ENCODE measurements around the gene SETD3.

The SETD3 gene

GRCh38 chr14:99460793-99461192 lies 19.9 kb downstream of the SETD3 start:
- DNase-seq (ENCODE audit: low read depth in 2 of 2): no peak

GRCh38 chr14:99459481-99460100 lies 21.1 kb downstream of the SETD3 start:
- DNase-seq (ENCODE audit: low read depth in 2 of 2): no peak

- no peak for DNase-seq (ENCODE audit: low read depth in 2 of 2)
These were observed 26.4 kb downstream of the SETD3 start for GRCh38 chr14:99454246-99454645.

GRCh38 chr14:99452968-99453367 lies 27.7 kb downstream of the SETD3 start:
- DNase-seq (ENCODE audit: low read depth in 2 of 2): no peak

GRCh38 chr14:99451234-99451633 lies 29.4 kb downstream of the SETD3 start:
- no peak for DNase-seq (ENCODE audit: low read depth in 2 of 2)

- no peak for DNase-seq (ENCODE audit: low read depth in 2 of 2)
These were observed 30.4 kb downstream of the SETD3 start for GRCh38 chr14:99450266-99450665.

- no peak for DNase-seq (ENCODE audit: low read depth in 2 of 2)
These were observed 32.9 kb downstream of the SETD3 start for GRCh38 chr14:99447739-99448138.

- no peak for DNase-seq (ENCODE audit: low read depth in 2 of 2)
These were observed 34.7 kb downstream of the SETD3 start for GRCh38 chr14:99445931-99446330.

GRCh38 chr14:99441918-99442317 lies 38.7 kb downstream of the SETD3 start:
- DNase-seq (ENCODE audit: low read depth in 2 of 2): no peak

GRCh38 chr14:99441157-99441870 lies 39.3 kb downstream of the SETD3 start:
- no peak for DNase-seq (ENCODE audit: low read depth in 2 of 2)

- DNase-seq (ENCODE audit: low read depth in 2 of 2): no peak
These were observed 40.4 kb downstream of the SETD3 start for GRCh38 chr14:99440278-99440677.

- no peak for DNase-seq (ENCODE audit: low read depth in 2 of 2)
These were observed 43.0 kb downstream of the SETD3 start for GRCh38 chr14:99437706-99438105.

GRCh38 chr14:99436247-99437180 lies 44.1 kb downstream of the SETD3 start:
- DNase-seq (ENCODE audit: low read depth in 2 of 2): no peak

GRCh38 chr14:99435327-99435726 lies 45.3 kb downstream of the SETD3 start:
- DNase-seq (ENCODE audit: low read depth in 2 of 2): no peak

- no peak for DNase-seq (ENCODE audit: low read depth in 2 of 2)
These were observed 48.2 kb downstream of the SETD3 start for GRCh38 chr14:99432485-99432884.

GRCh38 chr14:99431986-99432385 lies 48.7 kb downstream of the SETD3 start:
- no peak for DNase-seq (ENCODE audit: low read depth in 2 of 2)

- no peak for DNase-seq (ENCODE audit: low read depth in 2 of 2)
These were observed 50.2 kb downstream of the SETD3 start for GRCh38 chr14:99430491-99430890.

GRCh38 chr14:99427632-99428300 lies 52.9 kb downstream of the SETD3 start:
- DNase-seq (ENCODE audit: low read depth in 2 of 2): no peak

GRCh38 chr14:99426813-99427346 lies 53.8 kb downstream of the SETD3 start:
- DNase-seq (ENCODE audit: low read depth in 2 of 2): no peak

GRCh38 chr14:99426265-99426664 lies 54.4 kb downstream of the SETD3 start:
- DNase-seq (ENCODE audit: low read depth in 2 of 2): no peak

- DNase-seq (ENCODE audit: low read depth in 2 of 2): no peak
These were observed 55.4 kb downstream of the SETD3 start for GRCh38 chr14:99425272-99425681.

Measured in stimulated activated CD4-positive, alpha-beta T cell treated with anti-CD3 and anti-CD28 coated beads, Interleukin-12 subunit alpha, Interleukin-12 subunit beta, amount 100 ng/mL, for 24 hours (primary cell).